Esophagus muscularis mucosa (tissue), 4 donors: ENCODE results near the gene DCAF8L2. TPM values are rescaled to one million over a fixed set of nuclear protein-coding genes. Genes with fewer than 3 reads are reported as not detected.

Experiments
- DNase-seq: peaks from one replicate; pipeline ENCODE4 v3.0.0-alpha.2; 2017; ENCODE audit errors: extremely low spot score
- H3K27ac ChIP-seq, 4 donors: fragments of 200-600 bp; sonication (generic); replicated peaks in 1 of 4; 1 replicate in 3 of 4; 2 replicates in 1 of 4; pipeline ENCODE4 v1.5.1; 2016 to 2019; ENCODE audit warnings: mild to moderate bottlenecking in 1 of 4
- H3K27me3 ChIP-seq, 4 donors: fragments of 200-600 bp; sonication (generic); one replicate each; pipeline versions ENCODE4 v1.5.1 to v1.6.0; 2016 to 2019
- H3K36me3 ChIP-seq, 4 donors: fragments of 200-600 bp; sonication (generic); one replicate each; pipeline ENCODE4 v1.5.1; 2016 to 2019
- H3K4me1 ChIP-seq, 4 donors: fragments of 200-600 bp; sonication (generic); one replicate each; pipeline ENCODE4 v1.5.1; 2016 to 2019
- H3K4me3 ChIP-seq, 4 donors: fragments of 200-600 bp; sonication (generic); 1 replicate in 2 of 4; 2 replicates in 2 of 4; pipeline ENCODE4 v1.5.1; 2016 to 2019; ENCODE audit warnings: mild to moderate bottlenecking in 4 of 4, moderate library complexity in 1 of 4
- H3K9me3 ChIP-seq, 4 donors: fragments of 200-600 bp; sonication (generic); 1 replicate in 3 of 4; 2 replicates in 1 of 4; pipeline ENCODE4 v1.5.1; 2016 to 2019
- EP300 ChIP-seq: sonication (generic); formaldehyde crosslinking; IDR thresholded peaks from one replicate; pipeline ENCODE4 v1.6.1; 2017; ENCODE audit warnings: antibody characterized with exemption
- POLR2A ChIP-seq: fragments of 450-650 bp; IDR thresholded peaks from one replicate; pipeline ENCODE4 v1.6.1; 2017; ENCODE audit warnings: antibody characterized with exemption, moderate library complexity, mild to moderate bottlenecking, low read depth
- POLR2AphosphoS5 ChIP-seq, 2 donors: sonication (generic); formaldehyde crosslinking; IDR thresholded peaks; one replicate each; pipeline ENCODE4 v1.6.1; 2017; ENCODE audit warnings: antibody characterized with exemption in 2 of 2
- WGBS: methylation state at CpG from one replicate; pipeline ENCODE4 v1.1.5; 2018; 5-methylcytosine and 5-hydroxymethylcytosine counted together
- intact Hi-C: fragments of 100-400 bp; cut with DNase I; formaldehyde crosslinking; loops from one replicate; pipeline ENCODE4 v1.15.1; 2023
- total RNA-seq, 4 donors: library from RNA; depleted of rRNA; stranded (reverse); fragments of >200 nt; gene quantifications; one replicate each; pipeline versions ENCODE4 v1.1.0 to v1.2.1, GENCODE V29; 2016
- TF ChIP-seq, protein P1 (sequence below), 3 experiments: fragments of 200-600 bp in 2 of 3; fragments of 450-650 bp in 1 of 3; sonication (generic) in 2 of 3; IDR thresholded peaks; one replicate each; pipeline ENCODE4 v1.5.1; 2017 to 2019; ENCODE audit warnings: antibody characterized with exemption in 3 of 3, mild to moderate bottlenecking in 2 of 3, moderate library complexity in 1 of 3

DCAF8L2 gene
- total RNA-seq, 4 donors from 2014 or later: not detected

DNA sequence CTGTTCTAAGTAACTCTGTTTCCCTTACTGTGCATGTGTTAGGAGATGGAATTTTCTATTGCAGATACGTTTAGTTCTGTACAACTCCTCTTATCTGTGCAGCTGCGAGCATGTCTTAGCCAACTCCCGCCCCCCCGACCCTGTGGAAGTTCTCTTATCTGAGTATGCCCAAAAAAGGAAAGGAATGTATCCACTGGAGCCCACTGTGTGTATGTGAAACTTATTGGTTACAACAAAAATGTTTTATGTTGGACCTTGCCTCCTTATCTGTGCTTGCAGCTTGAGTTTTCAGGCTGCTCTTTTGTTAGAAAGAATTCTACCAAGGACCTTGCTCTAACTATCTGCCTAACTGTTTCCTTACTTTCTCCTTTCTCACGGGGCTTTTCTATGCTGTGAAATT is 24.2 kb upstream of the DCAF8L2 start:
- H3K36me3 ChIP-seq: no peaks in the 10 kb centered on the region
- 33% methylated on average over 5 of the region's 5 CpGs for WGBS
- H3K27ac ChIP-seq: no peak overlapping the region
- H3K4me1 ChIP-seq: no peaks in the 10 kb centered on the region
- H3K4me3 ChIP-seq: no peak overlapping the region
- intact Hi-C loops: no loop called here
- H3K9me3 ChIP-seq: no peaks in the 10 kb centered on the region
- TF ChIP-seq, protein P1, sequence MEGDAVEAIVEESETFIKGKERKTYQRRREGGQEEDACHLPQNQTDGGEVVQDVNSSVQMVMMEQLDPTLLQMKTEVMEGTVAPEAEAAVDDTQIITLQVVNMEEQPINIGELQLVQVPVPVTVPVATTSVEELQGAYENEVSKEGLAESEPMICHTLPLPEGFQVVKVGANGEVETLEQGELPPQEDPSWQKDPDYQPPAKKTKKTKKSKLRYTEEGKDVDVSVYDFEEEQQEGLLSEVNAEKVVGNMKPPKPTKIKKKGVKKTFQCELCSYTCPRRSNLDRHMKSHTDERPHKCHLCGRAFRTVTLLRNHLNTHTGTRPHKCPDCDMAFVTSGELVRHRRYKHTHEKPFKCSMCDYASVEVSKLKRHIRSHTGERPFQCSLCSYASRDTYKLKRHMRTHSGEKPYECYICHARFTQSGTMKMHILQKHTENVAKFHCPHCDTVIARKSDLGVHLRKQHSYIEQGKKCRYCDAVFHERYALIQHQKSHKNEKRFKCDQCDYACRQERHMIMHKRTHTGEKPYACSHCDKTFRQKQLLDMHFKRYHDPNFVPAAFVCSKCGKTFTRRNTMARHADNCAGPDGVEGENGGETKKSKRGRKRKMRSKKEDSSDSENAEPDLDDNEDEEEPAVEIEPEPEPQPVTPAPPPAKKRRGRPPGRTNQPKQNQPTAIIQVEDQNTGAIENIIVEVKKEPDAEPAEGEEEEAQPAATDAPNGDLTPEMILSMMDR (IDR thresholded peaks at IDR 0.05): no peak
- TF ChIP-seq EP300 (no peak), POLR2AphosphoS5 (IDR thresholded peaks at IDR 0.05) (no peak), POLR2A (no peak)
- no peak for DNase-seq
- H3K27me3 ChIP-seq: no peaks in the 10 kb centered on the region

DNA sequence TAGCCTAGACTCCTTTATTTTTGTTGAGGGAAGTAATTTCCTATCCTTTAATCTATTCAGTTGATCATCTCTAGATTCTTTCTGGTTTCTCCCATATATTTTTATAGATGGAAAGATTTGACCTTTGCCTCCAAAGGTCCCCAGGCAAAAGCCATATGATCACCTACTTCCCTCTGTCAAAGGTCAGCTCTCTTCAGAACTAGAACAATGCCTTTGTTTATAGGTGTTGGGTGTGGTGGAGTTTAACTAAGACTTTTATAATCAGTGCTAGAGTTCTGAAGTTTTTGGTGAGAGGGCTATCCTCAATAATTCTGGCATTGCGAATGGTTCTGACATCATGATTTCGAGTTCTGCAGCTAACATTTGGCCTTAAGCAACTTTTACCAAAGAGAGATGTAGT is 19.0 kb upstream of the DCAF8L2 start:
- TF ChIP-seq, protein P1 (IDR thresholded peaks at IDR 0.05): no peak
- no peak for TF ChIP-seq EP300
- TF ChIP-seq POLR2A: no peak
- TF ChIP-seq POLR2AphosphoS5 (IDR thresholded peaks at IDR 0.05): no peak
- Histone ChIP-seq H3K36me3 (no peaks in the 10 kb centered on the region), H3K4me1 (no peaks in the 10 kb centered on the region), H3K9me3 (no peaks in the 10 kb centered on the region), H3K4me3 (no peak overlapping the region), H3K27me3 (no peaks in the 10 kb centered on the region), H3K27ac (no peak overlapping the region)
- WGBS: 89% methylated on average over 2 of the region's 2 CpGs
- intact Hi-C loops: no loop called here
- DNase-seq: no peak

DNA sequence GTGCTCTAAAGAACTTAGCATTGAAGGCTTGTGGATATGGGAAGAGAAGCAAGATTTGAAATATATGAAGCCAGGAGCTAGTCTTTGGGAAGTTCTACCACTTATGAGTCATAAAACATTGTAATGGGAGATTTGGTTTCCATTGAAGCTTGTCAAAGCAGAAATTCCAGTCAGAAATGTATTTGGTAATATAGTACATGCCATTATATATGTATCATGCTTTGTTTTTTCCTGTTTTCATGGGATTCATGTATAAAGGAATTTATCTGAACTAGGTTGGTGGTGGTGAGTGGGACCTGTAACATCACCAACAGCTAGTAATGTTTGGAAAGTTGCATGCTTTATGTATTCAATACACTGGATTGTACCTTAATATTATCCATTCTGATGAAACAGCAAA is 14.6 kb upstream of the DCAF8L2 start:
- Histone ChIP-seq H3K9me3 (no peaks in the 10 kb centered on the region), H3K36me3 (no peaks in the 10 kb centered on the region), H3K4me3 (no peak overlapping the region), H3K4me1 (no peaks in the 10 kb centered on the region), H3K27ac (no peak overlapping the region), H3K27me3 (no peaks in the 10 kb centered on the region)
- no peak for DNase-seq
- intact Hi-C loops: no loop called here
- TF ChIP-seq POLR2AphosphoS5 (IDR thresholded peaks at IDR 0.05) (no peak), POLR2A (no peak), EP300 (no peak)
- TF ChIP-seq, protein P1 (IDR thresholded peaks at IDR 0.05): no peak

DNA sequence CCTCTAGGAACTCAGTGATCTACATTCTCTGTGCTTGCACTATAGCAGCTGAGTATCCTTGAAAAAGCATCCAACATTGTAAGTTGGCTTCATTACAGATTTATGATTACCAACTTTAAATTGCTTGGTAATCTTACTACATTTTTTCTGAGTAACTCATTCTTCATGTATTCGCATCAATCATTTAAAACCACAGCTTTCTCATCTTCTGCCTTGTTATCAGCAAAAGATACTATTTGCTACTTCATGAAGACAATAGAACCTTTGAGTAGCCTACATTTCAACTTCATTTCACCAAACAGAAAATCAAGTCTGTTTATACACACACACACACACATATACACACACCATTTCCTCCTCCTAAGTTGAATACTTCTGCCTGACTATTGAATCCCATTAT is 6.2 kb upstream of the DCAF8L2 start:
- Histone ChIP-seq H3K9me3 (no peaks in the 10 kb centered on the region), H3K27me3 (no peaks in the 10 kb centered on the region), H3K4me1 (no peaks in the 10 kb centered on the region), H3K4me3 (no peak overlapping the region), H3K27ac (no peak overlapping the region), H3K36me3 (no peaks in the 10 kb centered on the region)
- TF ChIP-seq EP300: no peak
- TF ChIP-seq, protein P1 (IDR thresholded peaks at IDR 0.05): no peak
- TF ChIP-seq POLR2A: no peak
- 55% methylated on average over 1 of the region's 1 CpG for WGBS
- no peak for DNase-seq
- intact Hi-C loops: no loop called here

DNA sequence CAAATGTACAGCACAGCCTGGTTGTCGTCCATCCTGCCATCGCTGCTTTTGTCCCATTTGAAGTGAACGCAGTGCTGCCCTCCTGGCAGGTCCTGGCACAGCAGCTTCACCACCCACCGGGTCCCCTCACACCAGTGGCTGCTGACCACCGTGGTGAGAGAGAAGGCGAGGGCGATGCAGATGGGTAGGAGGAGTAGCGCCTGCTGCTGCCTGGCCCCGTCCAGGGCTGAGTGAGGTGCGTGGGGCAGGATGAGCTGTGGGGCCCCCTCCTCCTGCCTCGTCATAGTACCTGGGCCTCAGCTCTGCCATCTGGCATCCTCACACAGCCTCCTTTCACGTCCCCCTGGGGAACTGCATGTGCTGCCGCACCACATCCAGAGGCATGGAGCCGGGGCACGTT is 1.8 kb downstream of the DCAF8L2 start:
- DNase-seq: no peak
- Histone ChIP-seq H3K36me3 (no peaks in the 10 kb centered on the region), H3K4me1 (no peaks in the 10 kb centered on the region), H3K27me3 (no peaks in the 10 kb centered on the region), H3K27ac (no peak overlapping the region), H3K9me3 (no peaks in the 10 kb centered on the region), H3K4me3 (no peak overlapping the region)
- no peak for TF ChIP-seq EP300
- TF ChIP-seq, protein P1 (IDR thresholded peaks at IDR 0.05): no peak
- TF ChIP-seq POLR2A: no peak
- no peak for TF ChIP-seq POLR2AphosphoS5 (IDR thresholded peaks at IDR 0.05)
- whole genome bisulfite sequencing: 72% methylated on average over 13 of the region's 15 CpGs
- intact Hi-C loops: no loop called here
